ENCODE data around the gene CHST6.

CHST6 gene

DNA sequence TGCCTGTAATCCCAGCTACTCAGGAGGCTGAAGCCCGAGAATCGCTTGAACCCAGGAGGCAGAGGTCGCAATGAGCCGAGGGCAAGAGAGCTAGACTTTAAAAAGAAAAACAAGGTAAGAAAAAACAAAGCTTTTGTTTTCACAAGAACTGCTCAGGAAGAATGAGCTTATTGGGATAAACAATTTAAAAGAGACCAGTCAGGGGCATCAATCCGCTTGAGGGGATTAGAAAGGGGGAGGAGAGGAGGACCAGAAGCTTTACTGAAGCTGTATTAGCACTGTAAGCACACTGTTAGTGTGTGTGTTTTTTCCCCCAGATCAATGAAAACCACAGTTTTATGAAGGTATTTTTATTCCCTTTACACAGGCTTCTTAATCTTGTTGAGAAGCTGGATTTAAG, 39.6 kb downstream of the CHST6 start:
- TF ChIP-seq, protein P1, sequence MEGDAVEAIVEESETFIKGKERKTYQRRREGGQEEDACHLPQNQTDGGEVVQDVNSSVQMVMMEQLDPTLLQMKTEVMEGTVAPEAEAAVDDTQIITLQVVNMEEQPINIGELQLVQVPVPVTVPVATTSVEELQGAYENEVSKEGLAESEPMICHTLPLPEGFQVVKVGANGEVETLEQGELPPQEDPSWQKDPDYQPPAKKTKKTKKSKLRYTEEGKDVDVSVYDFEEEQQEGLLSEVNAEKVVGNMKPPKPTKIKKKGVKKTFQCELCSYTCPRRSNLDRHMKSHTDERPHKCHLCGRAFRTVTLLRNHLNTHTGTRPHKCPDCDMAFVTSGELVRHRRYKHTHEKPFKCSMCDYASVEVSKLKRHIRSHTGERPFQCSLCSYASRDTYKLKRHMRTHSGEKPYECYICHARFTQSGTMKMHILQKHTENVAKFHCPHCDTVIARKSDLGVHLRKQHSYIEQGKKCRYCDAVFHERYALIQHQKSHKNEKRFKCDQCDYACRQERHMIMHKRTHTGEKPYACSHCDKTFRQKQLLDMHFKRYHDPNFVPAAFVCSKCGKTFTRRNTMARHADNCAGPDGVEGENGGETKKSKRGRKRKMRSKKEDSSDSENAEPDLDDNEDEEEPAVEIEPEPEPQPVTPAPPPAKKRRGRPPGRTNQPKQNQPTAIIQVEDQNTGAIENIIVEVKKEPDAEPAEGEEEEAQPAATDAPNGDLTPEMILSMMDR (IDR thresholded peaks at IDR 0.05; ENCODE audit: low read length, missing control alignments) = no peak
- H3K4me3 ChIP-seq (replicated peaks; ENCODE audit: low read depth, low read length) = no peak overlapping the region
- DNase-seq (ENCODE audit: low read depth) = no peak

DNA sequence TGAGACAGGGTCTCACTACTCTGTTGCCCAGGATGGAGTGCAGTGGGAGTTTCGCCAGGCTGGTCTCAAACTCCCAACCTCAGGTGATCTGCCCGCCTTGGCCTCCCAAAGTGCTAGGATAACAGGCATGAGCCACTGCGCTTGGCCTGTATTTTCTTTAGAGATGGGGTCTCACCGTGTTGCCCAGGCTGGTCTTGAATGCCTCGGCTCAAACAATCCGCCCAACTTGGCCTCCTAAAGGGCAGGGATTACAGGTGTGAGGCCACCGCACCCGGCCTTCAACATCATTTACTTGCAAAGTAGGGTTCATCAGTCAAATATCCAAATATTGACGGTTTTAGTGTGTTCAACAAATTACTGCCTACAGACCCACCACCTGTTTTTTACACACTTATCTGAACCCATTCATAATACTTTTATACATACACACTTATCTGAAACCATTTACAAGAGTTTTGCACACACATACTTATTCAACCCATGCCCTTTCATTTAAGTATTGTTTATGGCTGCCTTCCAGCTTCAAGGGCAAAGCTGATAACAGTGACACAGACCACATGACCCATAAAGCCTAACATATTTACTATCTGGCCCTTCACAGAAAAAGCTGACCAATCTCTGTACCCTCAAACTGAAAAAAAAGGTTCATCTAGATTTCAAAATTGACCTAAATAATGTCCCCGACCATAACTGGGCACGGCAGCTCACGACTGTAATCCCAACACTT, 42.6 kb downstream of the CHST6 start:
- no peak for DNase-seq (ENCODE audit: low read depth)
- TF ChIP-seq, protein P1 (IDR thresholded peaks at IDR 0.05; ENCODE audit: low read length, missing control alignments) = no peak

DNA sequence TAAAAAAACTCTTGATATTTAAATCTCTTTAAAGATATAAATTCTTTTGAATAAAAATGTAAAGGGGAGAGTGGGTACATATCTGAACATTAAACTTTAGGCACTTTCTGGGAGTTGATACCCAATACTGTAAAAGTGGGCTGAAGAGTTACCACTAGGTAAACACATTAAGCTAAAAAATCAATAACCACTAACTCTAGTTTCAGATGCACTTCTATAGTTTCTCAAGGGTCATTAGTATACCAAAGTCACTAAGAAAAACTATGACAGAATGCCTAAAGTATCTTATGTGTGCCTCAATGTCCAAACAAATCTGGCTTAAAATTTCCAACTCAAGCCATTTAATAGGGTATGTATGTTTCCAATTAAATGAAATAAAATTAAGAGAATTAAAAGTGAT, 48.8 kb downstream of the CHST6 start:
- no peak overlapping the region for H3K4me3 ChIP-seq (replicated peaks; ENCODE audit: low read depth, low read length)
- DNase-seq (ENCODE audit: low read depth) = no peak
- TF ChIP-seq, protein P1 (IDR thresholded peaks at IDR 0.05; ENCODE audit: low read length, missing control alignments) = no peak

More for the DNA sequence above, 42.6 kb downstream of the CHST6 start:
- no peak overlapping the region for H3K4me3 ChIP-seq (replicated peaks; ENCODE audit: low read depth, low read length)

DNA sequence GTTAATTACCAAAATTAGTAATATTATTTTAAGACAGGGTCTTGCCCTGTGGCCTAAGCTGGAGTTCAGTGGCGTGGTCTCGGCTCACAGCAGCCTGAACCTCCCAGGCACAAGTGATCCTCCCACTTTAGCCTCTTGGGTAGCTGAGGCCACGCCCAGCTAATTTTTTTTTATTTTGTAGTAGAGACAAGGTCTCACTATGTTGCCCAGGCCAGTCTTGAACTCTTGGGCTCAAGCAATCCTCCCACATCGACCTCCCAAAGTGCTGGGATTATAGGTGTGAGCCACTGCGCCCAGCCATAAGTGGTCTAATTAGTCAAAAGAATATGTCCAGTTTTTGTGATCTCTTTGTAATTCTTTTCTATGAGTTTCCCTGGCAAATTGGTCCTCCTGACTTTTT, 49.9 kb downstream of the CHST6 start:
- H3K4me3 ChIP-seq (replicated peaks; ENCODE audit: low read depth, low read length) = no peak overlapping the region
- TF ChIP-seq, protein P1 (IDR thresholded peaks at IDR 0.05; ENCODE audit: low read length, missing control alignments) = no peak
- DNase-seq (ENCODE audit: low read depth) = no peak

DNA sequence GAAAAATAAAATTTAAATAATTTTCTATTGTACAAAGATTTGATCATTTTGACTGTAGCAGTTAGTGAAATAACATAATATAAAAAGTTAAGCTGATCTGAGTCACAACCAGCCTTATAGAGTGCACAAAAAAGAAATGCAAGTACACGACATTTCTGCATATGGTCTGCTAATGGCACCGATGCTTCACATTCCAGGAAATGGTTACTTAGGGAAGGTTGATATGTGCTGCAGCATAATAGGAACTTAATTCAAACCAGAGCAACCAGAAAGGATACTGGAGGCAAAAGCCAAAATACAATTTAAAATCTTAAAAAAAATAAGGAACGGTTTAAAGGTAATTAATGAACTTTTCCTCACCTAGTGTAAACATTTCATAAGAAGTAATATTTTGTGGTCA, 51.9 kb downstream of the CHST6 start:
- TF ChIP-seq, protein P1 (IDR thresholded peaks at IDR 0.05; ENCODE audit: low read length, missing control alignments) = no peak
- no peak overlapping the region for H3K4me3 ChIP-seq (replicated peaks; ENCODE audit: low read depth, low read length)
- DNase-seq (ENCODE audit: low read depth) = peak; percentile 22

DNA sequence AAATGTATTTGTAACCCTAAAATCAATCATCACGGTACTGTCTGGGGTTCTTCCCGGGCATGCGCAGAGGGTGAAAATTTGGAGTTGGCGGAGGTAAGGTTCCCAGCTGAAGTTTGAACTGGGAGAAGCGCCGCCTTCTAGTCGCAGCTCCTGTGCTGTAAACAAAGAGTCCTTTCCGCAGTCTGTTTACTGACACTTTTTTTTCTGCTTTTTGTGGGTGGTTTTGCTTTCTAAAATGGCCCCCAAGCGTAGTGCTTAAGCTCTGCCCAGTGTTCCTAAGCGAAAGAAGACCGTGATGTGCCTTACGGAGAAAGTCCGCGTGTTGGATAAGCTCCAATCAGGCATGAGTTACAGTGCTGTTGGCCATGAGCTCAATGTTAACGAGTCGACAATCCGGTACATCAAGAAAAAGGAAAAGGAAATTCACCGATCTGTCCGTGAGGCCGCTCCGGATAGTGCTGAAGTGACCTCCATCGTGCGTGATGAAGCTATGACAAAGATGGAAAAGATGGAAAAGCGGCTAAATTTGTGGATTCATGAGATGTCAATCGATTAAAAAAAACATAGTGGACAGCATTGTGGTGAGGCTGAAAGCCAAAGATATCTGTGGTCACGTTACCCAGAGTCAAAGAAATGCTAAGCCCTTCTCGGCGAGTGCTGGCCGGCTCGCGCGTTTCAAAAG, 61.4 kb downstream of the CHST6 start:
- DNase-seq (ENCODE audit: low read depth) = peak; percentile 97
- peak overlapping the region; percentile 92 for H3K4me3 ChIP-seq (replicated peaks; ENCODE audit: low read depth, low read length)
- TF ChIP-seq, protein P1 (IDR thresholded peaks at IDR 0.05; ENCODE audit: low read length, missing control alignments) = no peak
